Measurements from ENCODE around the gene MYOD1.
A peak's percentile ranks its signal among the peaks of the same experiment; 100 is the strongest.

MYOD1 gene

DNA sequence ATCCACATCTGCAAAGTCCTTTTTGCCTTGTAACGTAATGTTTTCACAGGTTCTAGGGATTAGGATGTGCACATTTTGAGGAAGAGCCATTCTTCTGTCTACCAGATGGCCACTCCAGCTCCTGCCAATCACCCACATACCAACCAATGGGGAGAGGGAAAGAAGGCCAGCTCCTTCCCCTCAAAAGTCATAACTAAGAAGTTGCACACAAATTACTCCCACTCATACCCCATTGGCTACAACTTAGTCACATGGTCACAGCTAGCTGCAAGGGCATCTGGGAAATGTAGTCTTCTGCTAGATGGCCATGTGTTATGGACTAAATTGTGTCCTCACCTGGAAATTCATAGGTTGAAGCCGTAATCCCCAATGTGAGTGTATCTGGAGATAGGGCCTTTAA is 15.4 kb upstream of the MYOD1 start:
- no peak for DNase-seq

DNA sequence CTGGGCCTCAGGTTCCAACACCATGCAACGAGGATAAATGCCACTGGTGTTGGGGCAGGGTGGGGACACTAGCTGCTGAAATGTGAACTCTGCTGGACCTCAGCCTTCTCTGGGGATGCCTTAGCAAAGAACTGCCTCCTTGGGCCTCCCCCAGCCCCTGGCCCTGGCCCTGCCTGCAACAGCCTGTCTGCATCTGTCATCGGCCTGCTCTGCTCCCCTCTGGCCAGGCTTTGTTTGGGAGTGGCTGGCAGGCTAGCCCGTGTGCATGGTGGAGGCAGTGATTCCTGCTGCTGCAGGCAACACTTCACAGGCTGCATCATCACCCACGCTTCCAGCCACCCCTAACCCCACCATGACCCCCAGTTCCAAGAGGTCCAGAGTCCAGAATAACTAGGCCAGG is 11.5 kb upstream of the MYOD1 start:
- DNase-seq, result no peak

DNA sequence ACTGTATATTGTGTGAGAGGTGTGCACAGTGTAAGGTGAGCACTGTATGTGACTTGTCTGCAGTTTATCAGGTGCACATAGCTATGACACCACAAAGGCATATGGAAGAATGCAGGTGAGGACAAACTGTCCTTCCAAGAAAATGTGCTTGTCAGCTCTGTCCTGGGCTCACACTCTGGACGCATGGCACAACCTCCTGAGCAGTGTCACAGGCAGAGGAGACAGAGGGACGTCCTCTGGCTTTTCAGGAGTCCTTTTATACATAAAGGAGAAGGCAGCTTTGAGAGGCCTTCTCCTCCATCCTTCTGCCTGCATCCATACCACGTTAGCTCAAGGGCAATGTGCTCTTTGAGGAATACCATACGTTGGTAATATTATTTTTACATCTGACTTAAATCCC is 7.5 kb upstream of the MYOD1 start:
- DNase-seq, result no peak

DNA sequence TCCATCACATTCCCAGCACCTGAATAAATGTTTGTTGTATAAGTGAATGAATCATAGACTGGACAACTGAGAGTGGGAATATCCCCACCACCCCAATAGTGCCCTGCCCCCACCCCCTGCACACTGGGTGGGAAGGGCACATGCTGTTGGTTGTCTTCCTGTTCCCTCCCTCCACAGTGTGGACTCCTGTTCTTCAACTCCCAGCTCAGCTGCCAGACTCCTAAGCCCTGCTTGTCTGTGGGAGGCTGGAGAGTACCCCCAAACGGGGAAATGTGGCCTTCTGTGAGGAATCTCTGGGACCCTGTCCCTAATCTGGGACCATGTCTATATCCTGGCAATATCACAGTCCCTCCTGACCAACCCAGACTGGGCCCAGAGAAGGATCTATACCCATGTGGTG is 5.5 kb upstream of the MYOD1 start:
- DNase-seq, result no peak

DNA sequence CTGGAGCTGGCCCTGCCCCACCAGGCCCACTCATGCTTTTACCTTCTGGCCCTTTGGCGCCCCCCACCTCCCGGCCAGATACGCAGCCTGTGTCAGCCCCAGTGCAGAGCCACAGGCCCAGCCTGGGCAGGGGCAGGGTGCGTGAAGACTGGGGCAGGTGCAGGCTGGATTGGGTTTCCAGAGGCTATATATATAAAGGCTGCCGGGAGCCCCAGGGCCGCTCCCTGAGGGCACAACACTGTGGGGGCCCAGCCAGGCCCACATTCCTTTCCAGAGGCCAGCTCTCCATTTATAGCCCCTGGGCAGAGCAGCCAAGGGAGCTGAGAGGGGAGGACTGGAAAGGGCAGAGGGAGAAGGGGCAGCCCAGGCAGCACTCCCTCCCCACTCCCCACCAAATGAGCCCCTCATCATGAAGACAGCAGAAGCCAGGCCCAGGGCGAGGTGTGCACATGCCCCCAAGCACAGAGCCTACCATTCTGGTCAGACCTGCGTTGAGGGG is 5.0 kb upstream of the MYOD1 start:
- no peak for DNase-seq

DNA sequence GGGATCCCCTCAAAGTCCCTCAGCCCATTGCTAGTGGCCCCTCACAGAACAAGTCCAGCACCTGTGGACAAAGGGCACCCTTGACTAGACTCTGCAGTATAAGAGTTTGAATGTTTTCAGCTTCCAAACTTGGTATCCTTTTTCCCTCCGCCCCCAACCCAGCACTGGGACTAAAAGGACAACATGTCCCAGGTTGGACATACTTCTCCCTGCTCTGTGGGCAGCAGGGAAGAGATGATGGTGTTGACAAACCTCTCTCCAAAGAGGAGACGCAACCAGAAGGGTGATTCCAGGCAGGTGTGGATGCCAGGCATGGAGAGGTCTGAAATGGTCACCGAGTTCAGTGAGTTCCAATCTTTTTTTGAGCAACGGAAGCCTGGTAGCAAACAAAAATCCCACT is 4.5 kb upstream of the MYOD1 start:
- DNase-seq, result no peak

DNA sequence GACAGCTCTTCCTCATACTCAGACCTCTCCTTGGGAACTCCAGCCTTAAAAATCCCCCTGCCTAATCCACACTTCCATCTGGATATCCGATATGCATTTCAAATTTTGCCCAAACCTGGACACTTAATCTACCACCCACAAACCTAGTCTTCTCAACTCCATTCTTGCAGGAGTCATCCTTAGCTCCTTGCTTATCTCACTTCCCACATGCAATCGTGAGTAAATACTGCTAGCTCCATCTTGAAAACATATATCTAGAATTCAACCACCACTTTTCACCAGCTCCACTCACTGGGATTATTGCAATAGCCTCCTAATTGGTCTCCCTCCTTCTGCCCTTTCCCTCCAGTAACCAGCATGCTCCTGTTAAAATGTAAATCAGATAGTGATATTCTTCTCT is 2.6 kb upstream of the MYOD1 start:
- DNase-seq, result no peak

DNA sequence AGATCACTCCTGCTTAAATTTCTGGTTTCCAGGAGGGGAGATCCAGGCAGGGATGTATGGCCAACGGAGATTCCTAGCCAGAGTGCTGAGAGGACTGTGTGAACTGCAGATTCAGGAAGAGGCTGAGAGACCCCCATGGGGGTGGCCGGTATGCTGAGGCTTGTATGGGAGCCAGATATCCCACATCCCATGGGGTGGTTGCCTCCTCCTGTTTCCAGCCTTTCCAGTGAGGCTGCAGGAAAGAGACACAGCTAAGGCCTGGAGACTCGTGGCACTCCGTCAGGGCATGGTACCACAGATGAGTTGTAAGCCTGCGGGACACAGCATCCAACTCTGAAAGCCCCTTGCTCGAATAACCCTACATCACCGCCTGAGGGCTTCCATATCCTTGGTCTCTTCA is 1.4 kb upstream of the MYOD1 start:
- no peak for DNase-seq

DNA sequence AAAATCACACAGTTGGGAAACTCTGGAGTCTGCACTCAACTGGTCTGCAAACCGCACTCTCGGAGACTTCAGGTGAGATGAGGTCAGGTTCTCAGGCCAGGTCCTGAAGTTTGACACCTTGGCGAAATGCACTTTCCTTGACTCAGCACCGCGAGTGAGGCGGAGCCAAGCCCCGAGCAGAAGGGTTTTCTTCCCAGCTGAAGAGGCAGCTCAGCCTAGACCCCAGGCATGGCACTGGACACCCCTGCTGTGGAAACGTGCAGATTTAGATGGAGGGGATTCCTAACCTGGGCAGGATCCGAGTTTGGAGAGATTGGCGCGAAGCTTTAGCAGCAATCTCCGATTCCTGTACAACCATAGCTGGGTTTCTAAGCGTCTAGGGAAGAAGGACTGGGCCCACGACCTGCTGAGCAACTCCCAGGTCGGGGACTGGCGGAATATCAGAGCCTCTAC is 835 bp upstream of the MYOD1 start:
- no peak for DNase-seq

DNA sequence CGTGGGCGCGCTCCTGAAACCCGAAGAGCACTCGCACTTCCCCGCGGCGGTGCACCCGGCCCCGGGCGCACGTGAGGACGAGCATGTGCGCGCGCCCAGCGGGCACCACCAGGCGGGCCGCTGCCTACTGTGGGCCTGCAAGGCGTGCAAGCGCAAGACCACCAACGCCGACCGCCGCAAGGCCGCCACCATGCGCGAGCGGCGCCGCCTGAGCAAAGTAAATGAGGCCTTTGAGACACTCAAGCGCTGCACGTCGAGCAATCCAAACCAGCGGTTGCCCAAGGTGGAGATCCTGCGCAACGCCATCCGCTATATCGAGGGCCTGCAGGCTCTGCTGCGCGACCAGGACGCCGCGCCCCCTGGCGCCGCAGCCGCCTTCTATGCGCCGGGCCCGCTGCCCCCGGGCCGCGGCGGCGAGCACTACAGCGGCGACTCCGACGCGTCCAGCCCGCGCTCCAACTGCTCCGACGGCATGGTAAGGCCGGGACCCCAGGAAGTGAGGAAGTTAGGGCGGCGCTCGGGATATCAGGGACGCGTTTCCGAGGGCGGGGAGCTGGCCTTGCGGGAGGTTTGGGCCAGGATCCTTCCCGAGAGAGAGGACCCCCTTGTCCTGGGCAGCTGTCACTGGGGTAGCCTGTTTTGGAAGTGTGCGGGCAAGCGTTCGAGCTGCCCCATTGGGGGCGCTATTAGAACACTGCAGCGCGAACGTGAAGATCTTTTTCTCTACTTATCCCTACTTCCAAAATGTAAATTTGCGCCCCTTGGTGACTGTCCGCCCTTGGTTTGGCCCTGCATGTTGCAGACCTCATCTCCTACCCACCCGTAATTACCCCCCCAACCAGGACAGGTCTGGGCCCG is 796 bp downstream of the MYOD1 start:
- DNase-seq, result no peak

DNA sequence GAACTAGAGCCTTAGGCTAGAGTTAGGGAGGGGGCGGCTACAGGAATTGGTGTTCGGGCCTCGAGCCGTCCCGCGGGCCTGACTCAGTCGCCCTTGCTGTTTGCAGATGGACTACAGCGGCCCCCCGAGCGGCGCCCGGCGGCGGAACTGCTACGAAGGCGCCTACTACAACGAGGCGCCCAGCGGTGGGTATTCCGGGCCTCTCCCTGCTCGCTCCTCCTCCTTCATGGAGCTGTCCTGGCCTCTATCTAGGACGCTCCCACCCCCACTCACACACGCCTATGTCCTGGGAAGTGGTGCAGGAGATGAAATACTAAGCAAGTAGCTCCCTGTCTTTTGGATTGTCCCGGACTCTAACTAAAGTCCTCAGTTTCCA is 1.4 kb downstream of the MYOD1 start:
- no peak for DNase-seq

DNA sequence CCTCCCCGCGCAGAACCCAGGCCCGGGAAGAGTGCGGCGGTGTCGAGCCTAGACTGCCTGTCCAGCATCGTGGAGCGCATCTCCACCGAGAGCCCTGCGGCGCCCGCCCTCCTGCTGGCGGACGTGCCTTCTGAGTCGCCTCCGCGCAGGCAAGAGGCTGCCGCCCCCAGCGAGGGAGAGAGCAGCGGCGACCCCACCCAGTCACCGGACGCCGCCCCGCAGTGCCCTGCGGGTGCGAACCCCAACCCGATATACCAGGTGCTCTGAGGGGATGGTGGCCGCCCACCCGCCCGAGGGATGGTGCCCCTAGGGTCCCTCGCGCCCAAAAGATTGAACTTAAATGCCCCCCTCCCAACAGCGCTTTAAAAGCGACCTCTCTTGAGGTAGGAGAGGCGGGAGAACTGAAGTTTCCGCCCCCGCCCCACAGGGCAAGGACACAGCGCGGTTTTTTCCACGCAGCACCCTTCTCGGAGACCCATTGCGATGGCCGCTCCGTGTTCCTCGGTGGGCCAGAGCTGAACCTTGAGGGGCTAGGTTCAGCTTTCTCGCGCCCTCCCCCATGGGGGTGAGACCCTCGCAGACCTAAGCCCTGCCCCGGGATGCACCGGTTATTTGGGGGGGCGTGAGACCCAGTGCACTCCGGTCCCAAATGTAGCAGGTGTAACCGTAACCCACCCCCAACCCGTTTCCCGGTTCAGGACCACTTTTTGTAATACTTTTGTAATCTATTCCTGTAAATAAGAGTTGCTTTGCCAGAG is 2.0 kb downstream of the MYOD1 start:
- DNase-seq, result no peak

DNA sequence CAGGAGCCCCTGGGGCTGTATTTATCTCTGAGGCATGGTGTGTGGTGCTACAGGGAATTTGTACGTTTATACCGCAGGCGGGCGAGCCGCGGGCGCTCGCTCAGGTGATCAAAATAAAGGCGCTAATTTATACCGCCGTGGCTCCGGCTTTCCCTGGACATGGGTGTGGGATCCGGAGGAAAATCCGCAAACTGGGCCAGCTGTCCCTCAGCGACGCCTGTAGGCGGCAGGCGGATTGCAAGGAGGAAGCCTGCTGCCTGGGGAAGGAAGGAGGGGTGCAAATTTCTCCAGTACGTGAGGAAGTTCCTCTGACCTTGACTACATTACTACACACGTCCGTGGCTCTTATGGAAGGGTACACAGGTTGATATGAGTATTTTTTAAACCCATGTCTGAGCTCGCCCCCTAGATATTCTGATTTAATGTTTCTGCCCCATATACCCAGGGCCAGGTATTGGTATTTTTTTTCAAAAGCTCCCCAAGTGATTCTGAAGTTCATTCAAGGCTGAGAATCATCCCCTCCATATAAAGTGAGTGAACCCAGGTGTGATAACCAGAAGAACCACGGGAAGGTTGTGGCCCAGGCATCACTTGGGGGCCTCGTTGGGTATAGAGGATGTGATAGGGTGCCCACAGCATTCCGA is 2.8 kb downstream of the MYOD1 start:
- DNase-seq, result no peak

DNA sequence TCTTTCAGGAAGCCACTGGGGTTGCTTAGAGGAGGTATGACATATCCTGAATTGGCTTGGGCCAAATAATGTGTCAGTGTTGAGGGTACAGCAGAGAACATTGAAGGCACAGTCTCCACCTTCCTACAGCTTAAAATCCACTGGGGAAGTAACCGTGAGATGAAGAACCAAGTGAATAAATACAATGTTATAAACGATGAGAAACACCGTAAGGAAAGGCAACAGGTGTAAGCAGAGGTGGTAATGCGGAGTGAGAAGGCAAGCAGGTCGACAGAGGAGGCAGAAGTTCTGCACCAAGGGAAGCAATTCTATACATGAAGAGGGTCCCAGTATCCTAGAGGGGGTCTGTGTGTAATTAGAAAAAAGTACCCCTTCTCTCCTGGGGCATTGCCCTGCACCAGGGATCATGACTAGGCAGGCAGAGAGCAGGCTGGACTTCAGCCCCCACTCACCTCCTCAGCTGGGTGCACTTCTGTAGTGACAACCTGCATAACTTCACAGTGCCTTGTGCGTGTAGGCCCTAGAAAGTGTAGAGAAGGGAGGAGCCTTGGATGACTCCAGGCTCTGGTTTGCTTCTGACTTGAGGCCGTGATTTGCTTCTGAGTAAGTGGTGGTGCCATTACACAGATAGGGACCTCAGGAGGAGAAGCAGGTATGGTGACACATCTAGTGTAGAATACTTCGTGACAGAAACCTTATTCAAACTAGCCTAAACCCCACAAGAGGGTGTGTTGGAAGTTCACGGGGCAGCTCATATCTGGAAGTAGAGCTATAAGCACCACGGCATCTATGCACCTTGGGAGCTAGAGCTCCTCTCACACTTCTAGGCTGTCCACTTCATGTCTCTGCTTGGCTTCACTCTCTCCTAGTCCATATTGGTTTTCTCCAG is 4.9 kb downstream of the MYOD1 start:
- no peak for DNase-seq

DNA sequence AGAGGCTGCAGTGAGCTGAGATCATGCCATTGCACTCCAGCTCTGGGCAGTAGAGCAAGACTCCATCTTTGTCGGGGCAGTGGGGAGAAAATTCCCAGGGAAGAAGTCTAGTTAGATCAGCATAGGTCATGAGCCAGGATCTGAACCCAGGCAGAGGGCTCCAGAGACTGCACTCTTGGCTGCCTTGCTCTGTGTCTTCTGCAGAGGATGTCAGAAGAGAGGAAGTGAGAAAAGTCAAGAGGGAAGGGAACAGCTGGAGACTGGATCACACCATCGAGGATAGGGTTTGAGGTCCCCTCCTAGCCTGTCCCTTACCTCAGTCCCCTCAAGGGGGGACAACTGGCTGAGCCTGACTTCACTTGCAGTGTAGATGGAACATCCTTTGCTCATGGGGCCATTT is 5.8 kb downstream of the MYOD1 start:
- no peak for DNase-seq

DNA sequence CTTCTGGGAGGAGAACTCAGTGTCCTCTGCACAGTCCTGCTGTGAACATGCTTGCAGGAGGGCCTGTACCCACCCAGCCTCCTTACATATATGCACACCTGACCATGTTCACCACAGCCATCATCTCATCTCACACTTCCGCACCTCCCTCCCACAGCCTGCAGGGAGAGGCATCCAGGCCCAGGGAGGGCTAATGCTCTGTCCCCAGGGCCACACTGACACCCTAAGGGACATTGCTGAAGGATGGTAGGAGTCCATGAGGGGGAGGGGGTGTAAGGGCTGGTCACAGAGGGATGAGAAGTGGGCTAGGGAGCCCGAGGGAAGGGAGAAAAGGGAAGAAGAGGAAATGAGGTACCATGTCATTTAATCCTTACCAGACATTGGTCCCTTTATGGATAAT is 10.8 kb downstream of the MYOD1 start:
- DNase-seq, result no peak

DNA sequence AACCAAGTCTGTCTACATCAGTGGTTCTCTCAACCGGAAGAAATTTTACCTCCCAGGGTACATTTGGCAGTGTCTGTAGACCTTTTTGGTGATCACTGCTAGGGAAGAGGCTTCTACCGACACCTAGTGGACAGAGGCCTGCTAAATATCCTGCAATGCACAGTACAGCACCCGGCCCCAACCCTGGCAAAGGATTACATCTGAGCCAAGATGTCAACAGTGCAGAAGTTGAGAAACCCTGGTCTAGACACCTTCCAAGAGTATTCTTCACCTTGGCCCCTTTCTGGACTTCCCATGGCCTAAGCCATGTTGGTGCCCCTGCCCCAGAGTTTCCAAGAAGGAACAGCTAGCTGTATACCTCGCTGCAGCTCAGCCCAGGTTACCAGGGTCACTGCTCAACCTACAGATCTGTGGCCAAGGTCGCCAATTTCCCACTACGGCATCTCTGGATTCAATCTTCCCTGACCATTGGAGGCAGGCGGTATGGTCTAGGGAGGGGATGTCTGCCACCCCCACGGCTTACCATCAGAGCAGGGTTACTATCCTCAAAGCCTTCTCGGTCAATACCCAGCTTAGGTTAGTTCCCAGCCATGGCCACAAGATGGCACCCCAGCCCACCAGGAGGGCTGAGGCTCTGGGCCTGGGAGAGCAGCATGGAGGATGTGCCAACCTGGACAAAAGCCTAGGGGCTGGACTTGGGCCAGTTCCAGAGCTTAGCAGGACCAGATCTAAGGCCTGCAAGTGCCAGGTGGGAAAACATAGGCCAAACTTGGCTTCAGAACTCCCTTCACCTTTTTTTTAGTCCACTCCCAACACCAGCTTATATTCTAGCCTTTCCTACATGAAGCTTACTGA is 11.5 kb downstream of the MYOD1 start:
- peak; percentile 63 for DNase-seq

DNA sequence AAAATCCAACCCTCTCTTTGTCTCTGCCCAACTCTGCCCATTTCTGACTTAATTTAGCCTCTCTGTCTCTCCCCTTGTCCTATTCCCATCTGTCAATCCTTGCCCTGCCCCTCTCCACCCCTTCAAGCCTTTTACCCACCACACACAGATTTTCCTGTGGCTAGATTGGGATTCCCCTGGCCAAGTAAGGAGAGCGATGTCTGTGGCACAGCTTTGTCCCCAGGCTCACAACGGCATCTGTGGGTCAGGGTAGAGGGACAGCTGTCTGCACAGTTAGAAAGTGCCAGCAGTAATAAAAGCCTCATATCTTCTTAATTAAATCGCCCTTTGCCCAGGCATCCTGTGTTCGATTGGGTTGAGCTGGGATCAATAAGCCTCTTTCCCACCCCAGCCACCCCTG is 13.9 kb downstream of the MYOD1 start:
- no peak for DNase-seq

DNA sequence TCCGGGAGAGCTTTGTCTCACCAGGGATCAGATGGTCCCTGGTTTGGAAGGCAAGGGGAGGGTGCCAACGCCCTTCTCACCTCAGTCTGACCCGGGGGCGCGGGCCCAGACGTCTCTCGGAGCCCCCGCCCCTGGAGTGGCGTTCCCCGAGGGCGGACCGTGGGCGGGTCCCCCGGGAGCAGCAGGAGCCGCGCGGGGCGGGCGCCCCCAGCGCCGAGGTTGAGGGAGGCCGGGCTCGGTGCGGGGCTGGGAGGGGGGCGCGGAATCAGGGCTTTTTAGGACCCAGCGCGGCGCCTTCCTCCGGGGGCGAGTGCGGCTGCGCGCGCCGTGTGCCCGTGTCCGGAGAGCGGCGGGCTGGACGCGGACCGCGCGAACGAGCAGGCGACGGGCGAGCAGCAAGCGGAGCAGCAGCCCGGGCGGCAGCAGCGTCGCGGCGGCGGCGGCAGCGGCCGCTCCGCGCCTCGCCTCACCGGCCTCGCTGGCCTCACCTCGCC is 15.1 kb downstream of the MYOD1 start, which contains the start of gene KCNC1:
KCNC1 (plus strand) TSS at position 364 of the 494 bp plus-strand sequence. CDS start 1,222 bp downstream, outside the sequence.
- DNase-seq, result peak; percentile 13

DNA sequence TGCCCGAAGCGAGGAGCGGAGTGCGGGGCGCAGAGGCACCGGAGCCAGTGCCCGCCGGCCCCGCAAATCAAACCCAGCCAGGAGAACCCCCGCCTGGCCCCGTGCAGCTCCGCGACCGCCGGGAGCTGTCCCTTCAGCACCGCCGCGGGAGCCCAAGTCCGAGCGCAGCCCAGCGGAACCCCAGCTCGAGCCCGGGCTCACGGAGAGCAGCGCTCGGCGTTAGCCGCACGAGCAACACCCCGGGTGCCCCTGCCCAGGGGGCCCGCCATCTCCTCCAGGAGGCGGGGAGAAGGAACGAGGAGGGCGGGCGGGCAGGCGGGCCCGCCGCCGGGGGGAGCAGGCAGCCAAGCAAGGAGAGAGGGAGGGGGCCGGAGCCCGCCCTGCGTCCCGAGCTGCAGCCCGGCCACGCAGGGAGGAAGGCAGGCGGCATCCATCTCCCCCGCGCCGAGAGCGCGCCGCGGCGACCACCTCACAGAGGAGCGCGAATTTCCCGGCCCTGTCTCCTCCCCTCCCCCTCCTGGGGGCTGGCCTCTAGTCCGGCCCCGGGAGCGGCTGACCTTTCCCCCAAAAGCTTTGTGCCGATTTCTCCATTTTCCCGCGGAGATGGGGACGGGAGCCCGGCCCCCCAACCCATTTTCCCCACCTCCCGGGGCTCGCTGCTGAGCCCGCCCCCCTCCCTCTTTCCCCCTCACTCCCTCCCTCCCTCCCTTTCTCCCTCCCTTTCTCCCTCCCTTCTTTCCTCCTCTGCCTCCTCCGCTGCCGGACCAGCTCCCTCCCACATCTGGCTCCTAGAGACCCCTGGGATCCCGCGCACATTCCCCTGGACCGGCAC is 15.8 kb downstream of the MYOD1 start:
- DNase-seq, result peak; percentile 66

Data from fibroblast of skin of right quadriceps (primary cell).